Skin of body (tissue), 2 donors: ENCODE data around the gene SLC19A1. TPM values are rescaled to one million over a fixed set of nuclear protein-coding genes. Genes with fewer than 3 reads are reported as not detected.

ENCODE experiments used
- DNase-seq: peaks from one replicate; lab custom pipeline; 2025; lab: John Stamatoyannopoulos, UW
- total RNA-seq: library from RNA; depleted of rRNA; stranded (reverse); fragments of >200 nt; gene quantifications from one replicate; pipeline ENCODE4 v1.2.3, GENCODE V29; 2014

The SLC19A1 gene
- total RNA-seq, 1 donor from 2014 or later = 7.7 TPM

- no peak for DNase-seq
Observed at GRCh38 chr21:45545691-45546531, 3.7 kb upstream of the SLC19A1 start.

GRCh38 chr21:45545236-45545570 is 3.0 kb upstream of the SLC19A1 start:
- DNase-seq = no peak

GRCh38 chr21:45544449-45545235 is 2.4 kb upstream of the SLC19A1 start:
- no peak for DNase-seq

- DNase-seq = no peak
Observed at GRCh38 chr21:45543710-45544448, 1.6 kb upstream of the SLC19A1 start.

GRCh38 chr21:45543371-45543709 is 1.1 kb upstream of the SLC19A1 start:
- DNase-seq = no peak

- DNase-seq = no peak
Observed at GRCh38 chr21:45542667-45543370, 579 bp upstream of the SLC19A1 start.

GRCh38 chr21:45541221-45542039 is 810 bp downstream of the SLC19A1 start:
- DNase-seq = no peak

- DNase-seq = no peak
Observed at GRCh38 chr21:45540601-45540970, 1.7 kb downstream of the SLC19A1 start.

- no peak for DNase-seq
Observed at GRCh38 chr21:45539796-45540600, 2.2 kb downstream of the SLC19A1 start.

- no peak for DNase-seq
Observed at GRCh38 chr21:45539046-45539795, 3.0 kb downstream of the SLC19A1 start.

- no peak for DNase-seq
Observed at GRCh38 chr21:45538381-45539045, 3.7 kb downstream of the SLC19A1 start.

- DNase-seq = no peak
Observed at GRCh38 chr21:45537746-45538291, 4.4 kb downstream of the SLC19A1 start.

- DNase-seq = no peak
Observed at GRCh38 chr21:45537111-45537745, 5.0 kb downstream of the SLC19A1 start.

- no peak for DNase-seq
Observed at GRCh38 chr21:45536301-45537081, 5.7 kb downstream of the SLC19A1 start.

GRCh38 chr21:45535341-45536081 is 6.7 kb downstream of the SLC19A1 start:
- DNase-seq = no peak

- DNase-seq = peak; percentile 23
Observed at GRCh38 chr21:45534636-45535331, 7.5 kb downstream of the SLC19A1 start.
